Liver (tissue), 3 donors: ENCODE data around the gene CCNK.

Experiments used
- GABPA ChIP-seq, 2 donors: IDR thresholded peaks in 1 of 2; conservative IDR thresholded peaks in 1 of 2; 2 replicates each; pipeline ENCODE4 v1.6.1; 2016; ENCODE audit warnings: antibody characterized with exemption in 2 of 2, mild to moderate bottlenecking in 1 of 2, moderate library complexity in 1 of 2
- HNF4G ChIP-seq: IDR thresholded peaks from 2 replicates; pipeline ENCODE4 v1.6.1; 2016; ENCODE audit warnings: antibody characterized with exemption
- NR2F2 ChIP-seq: IDR thresholded peaks from 2 replicates; pipeline ENCODE4 v1.6.1; 2016; ENCODE audit warnings: antibody characterized with exemption
- RAD21 ChIP-seq, 2 donors: IDR thresholded peaks; 2 replicates each; pipeline ENCODE4 v1.6.1; 2016; ENCODE audit warnings: antibody characterized with exemption in 2 of 2, mild to moderate bottlenecking in 2 of 2
- SP1 ChIP-seq: IDR thresholded peaks from 2 replicates; pipeline ENCODE4 v1.6.1; 2018; ENCODE audit warnings: antibody characterized with exemption, mild to moderate bottlenecking
- TAF1 ChIP-seq: conservative IDR thresholded peaks from 2 replicates; pipeline ENCODE4 v1.6.1; 2016; ENCODE audit warnings: antibody characterized with exemption, mild to moderate bottlenecking
- TF ChIP-seq, protein P1 (sequence below): fragments of 150-350 bp; IDR thresholded peaks from 2 replicates; pipeline ENCODE4 v1.5.1; 2017; ENCODE audit warnings: improper control_type of control experiment, low read depth, low read length; ENCODE audit not compliant: missing input control
- TF ChIP-seq, protein P2 (sequence below): IDR thresholded peaks from 2 replicates; pipeline ENCODE4 v1.6.1; 2016; ENCODE audit warnings: antibody characterized with exemption, mild to moderate bottlenecking
- donor health status: healthy.
- donor health status: healthy.

DNA sequence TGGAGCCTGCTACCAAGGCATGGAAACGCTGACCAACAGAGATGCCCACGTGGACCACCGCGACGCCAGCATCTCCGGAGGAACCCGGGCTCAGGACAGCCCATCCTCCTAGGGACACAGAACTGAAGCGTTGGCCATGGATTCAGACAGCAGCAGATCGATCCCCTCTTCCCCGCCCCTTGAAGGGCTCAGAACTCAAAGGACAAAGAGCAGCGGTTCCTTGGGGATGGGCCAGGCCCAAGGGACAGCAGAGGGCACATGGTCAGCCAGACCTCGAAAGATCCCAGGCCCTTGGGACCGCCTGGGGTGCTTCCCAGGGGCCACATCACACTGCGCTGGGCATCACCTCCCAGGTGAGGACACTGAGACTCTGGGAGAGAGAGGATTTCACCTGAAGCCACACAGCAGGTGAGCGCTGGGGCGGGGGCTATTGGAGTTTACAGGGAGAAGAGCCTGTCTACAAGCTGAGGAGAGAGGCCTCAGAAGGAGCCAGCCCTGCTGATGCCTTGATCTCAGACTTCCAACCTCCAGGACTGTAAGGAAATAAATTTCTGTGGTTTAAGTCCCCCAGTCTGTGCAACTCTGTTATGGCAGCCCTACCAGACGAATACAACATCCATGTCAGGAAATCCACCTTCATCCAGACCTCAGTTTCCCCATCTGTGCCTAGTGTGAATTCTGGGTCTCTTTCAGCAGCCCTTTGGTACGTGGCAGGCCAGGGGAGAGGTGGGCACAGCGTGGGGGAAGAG lies 49.4 kb downstream of the CCNK start:
- TF ChIP-seq, protein P1, sequence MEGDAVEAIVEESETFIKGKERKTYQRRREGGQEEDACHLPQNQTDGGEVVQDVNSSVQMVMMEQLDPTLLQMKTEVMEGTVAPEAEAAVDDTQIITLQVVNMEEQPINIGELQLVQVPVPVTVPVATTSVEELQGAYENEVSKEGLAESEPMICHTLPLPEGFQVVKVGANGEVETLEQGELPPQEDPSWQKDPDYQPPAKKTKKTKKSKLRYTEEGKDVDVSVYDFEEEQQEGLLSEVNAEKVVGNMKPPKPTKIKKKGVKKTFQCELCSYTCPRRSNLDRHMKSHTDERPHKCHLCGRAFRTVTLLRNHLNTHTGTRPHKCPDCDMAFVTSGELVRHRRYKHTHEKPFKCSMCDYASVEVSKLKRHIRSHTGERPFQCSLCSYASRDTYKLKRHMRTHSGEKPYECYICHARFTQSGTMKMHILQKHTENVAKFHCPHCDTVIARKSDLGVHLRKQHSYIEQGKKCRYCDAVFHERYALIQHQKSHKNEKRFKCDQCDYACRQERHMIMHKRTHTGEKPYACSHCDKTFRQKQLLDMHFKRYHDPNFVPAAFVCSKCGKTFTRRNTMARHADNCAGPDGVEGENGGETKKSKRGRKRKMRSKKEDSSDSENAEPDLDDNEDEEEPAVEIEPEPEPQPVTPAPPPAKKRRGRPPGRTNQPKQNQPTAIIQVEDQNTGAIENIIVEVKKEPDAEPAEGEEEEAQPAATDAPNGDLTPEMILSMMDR: no peak
- TF ChIP-seq, protein P2, sequence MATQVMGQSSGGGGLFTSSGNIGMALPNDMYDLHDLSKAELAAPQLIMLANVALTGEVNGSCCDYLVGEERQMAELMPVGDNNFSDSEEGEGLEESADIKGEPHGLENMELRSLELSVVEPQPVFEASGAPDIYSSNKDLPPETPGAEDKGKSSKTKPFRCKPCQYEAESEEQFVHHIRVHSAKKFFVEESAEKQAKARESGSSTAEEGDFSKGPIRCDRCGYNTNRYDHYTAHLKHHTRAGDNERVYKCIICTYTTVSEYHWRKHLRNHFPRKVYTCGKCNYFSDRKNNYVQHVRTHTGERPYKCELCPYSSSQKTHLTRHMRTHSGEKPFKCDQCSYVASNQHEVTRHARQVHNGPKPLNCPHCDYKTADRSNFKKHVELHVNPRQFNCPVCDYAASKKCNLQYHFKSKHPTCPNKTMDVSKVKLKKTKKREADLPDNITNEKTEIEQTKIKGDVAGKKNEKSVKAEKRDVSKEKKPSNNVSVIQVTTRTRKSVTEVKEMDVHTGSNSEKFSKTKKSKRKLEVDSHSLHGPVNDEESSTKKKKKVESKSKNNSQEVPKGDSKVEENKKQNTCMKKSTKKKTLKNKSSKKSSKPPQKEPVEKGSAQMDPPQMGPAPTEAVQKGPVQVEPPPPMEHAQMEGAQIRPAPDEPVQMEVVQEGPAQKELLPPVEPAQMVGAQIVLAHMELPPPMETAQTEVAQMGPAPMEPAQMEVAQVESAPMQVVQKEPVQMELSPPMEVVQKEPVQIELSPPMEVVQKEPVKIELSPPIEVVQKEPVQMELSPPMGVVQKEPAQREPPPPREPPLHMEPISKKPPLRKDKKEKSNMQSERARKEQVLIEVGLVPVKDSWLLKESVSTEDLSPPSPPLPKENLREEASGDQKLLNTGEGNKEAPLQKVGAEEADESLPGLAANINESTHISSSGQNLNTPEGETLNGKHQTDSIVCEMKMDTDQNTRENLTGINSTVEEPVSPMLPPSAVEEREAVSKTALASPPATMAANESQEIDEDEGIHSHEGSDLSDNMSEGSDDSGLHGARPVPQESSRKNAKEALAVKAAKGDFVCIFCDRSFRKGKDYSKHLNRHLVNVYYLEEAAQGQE: no peak
- no peak for TF ChIP-seq HNF4G
- TF ChIP-seq TAF1: no peak
- TF ChIP-seq NR2F2: no peak
- TF ChIP-seq GABPA (IDR thresholded peaks at IDR 0.05 in 1 of 2, conservative IDR thresholded peaks at IDR 0.05 in 1 of 2): no peak
- TF ChIP-seq RAD21 (IDR thresholded peaks at IDR 0.05): no peak
- TF ChIP-seq SP1: no peak
